HepG2 (cell line): Measurements from ENCODE around the gene CYP4F12. TPM values are rescaled to one million over a fixed set of nuclear protein-coding genes. Genes with fewer than 3 reads are reported as not detected.

Experiments used
- EHMT2 ChIP-seq: fragments of 200-600 bp; sonication (generic); IDR thresholded peaks from 2 replicates; pipeline ENCODE4 v1.7.0; 2017; ENCODE audit warnings: antibody characterized with exemption, low read depth, low read length, borderline replicate concordance
- FOXA3 ChIP-seq: IDR thresholded peaks from 2 replicates; pipeline ENCODE4 v1.6.1; 2016; ENCODE audit warnings: missing genetic modification reagents, missing compliant biosample characterization
- MED1 ChIP-seq: sonication (generic); formaldehyde crosslinking; IDR thresholded peaks from 2 replicates; pipeline ENCODE4 v1.4.0; 2020; ENCODE audit warnings: missing genetic modification reagents
- MXI1 ChIP-seq: IDR thresholded peaks from 3 replicates; pipeline ENCODE4 v1.6.1; 2012; ENCODE audit warnings: low read depth, low read length, inconsistent platforms, borderline replicate concordance
- PPARG ChIP-seq: conservative IDR thresholded peaks from 2 replicates; pipeline ENCODE4 v1.6.1; 2016; ENCODE audit warnings: missing biosample characterization, missing genetic modification reagents
- RERE ChIP-seq: IDR thresholded peaks from 2 replicates; pipeline ENCODE4 v1.6.1; 2016; ENCODE audit warnings: low read depth, missing genetic modification reagents, missing compliant biosample characterization
- SOX6 ChIP-seq, 2 experiments: fragments of 450-650 bp in 1 of 2; sonication (generic) in 1 of 2; formaldehyde crosslinking in 1 of 2; IDR thresholded peaks; 2 replicates each; pipeline versions ENCODE4 v1.4.0 to v1.6.1; 2017 to 2020; ENCODE audit warnings: antibody characterized with exemption in 1 of 2, mild to moderate bottlenecking in 1 of 2, missing genetic modification reagents in 1 of 2
- TBL1XR1 ChIP-seq: fragments of 150-350 bp; IDR thresholded peaks from 2 replicates; pipeline ENCODE4 v1.6.1; 2014; ENCODE audit warnings: borderline replicate concordance, low read length; ENCODE audit not compliant: partially characterized antibody
- TBX2 ChIP-seq: sonication (generic); formaldehyde crosslinking; IDR thresholded peaks from 2 replicates; pipeline ENCODE4 v1.5.0; 2020; ENCODE audit warnings: missing genetic modification reagents, mild to moderate bottlenecking, borderline replicate concordance
- ZNF264 ChIP-seq: sonication (generic); formaldehyde crosslinking; IDR thresholded peaks from 2 replicates; pipeline ENCODE4 v1.4.0; 2020; ENCODE audit warnings: missing genetic modification reagents
- ZNF552 ChIP-seq: sonication (generic); formaldehyde crosslinking; IDR thresholded peaks from 2 replicates; pipeline ENCODE4 v1.9.0; 2022; ENCODE audit warnings: missing genetic modification reagents, mild to moderate bottlenecking, borderline replicate concordance
- ZNF557 ChIP-seq: sonication (generic); formaldehyde crosslinking; IDR thresholded peaks from 2 replicates; pipeline ENCODE4 v1.4.0; 2020; ENCODE audit warnings: missing genetic modification reagents
- ZNF558 ChIP-seq: sonication (generic); formaldehyde crosslinking; IDR thresholded peaks from 2 replicates; pipeline ENCODE4 v1.9.0; 2022; ENCODE audit warnings: mild to moderate bottlenecking, missing genetic modification reagents, borderline replicate concordance
- polyA plus RNA-seq, 8 experiments: library from polyadenylated mRNA; depleted of rRNA in 3 of 8; stranded (reverse) in 7 of 8; unstranded in 1 of 8; fragments of >200 nt; fragmentation: Illumina TruSeq in 4 of 8; extraction: Trizol in 4 of 8; gene quantifications; 2 replicates each; pipeline versions ENCODE4 v1.2.1 to v1.2.3, GENCODE V29; 2011 to 2016; ENCODE audit warnings: low read depth in 4 of 8, missing spikeins in 1 of 8, mixed read lengths in 1 of 8; ENCODE audit not compliant: insufficient read depth in 1 of 8
- total RNA-seq, 5 experiments: library from RNA; depleted of rRNA; stranded (reverse); fragments of >200 nt; fragmentation: Illumina TruSeq; extraction: Trizol; gene quantifications; 2 replicates each; pipeline ENCODE4 v1.2.3, GENCODE V29; 2016; ENCODE audit warnings: low read depth in 1 of 5
- TF ChIP-seq, protein P1 (sequence below): sonication (generic); formaldehyde crosslinking; IDR thresholded peaks from 2 replicates; pipeline ENCODE4 v1.4.0; 2020; ENCODE audit warnings: missing genetic modification reagents, mild to moderate bottlenecking, borderline replicate concordance
- TF ChIP-seq, protein P2 (sequence below): sonication (generic); formaldehyde crosslinking; IDR thresholded peaks from 2 replicates; pipeline ENCODE4 v1.5.1; 2020; ENCODE audit warnings: missing genetic modification reagents, mild to moderate bottlenecking, borderline replicate concordance

Gene CYP4F12
- total and polyA plus RNA-seq, 2 of the 13 experiments (the other 11 are each of a cell fraction or from before 2014, with no cell fraction given), result 29.9 to 30.8 TPM

DNA sequence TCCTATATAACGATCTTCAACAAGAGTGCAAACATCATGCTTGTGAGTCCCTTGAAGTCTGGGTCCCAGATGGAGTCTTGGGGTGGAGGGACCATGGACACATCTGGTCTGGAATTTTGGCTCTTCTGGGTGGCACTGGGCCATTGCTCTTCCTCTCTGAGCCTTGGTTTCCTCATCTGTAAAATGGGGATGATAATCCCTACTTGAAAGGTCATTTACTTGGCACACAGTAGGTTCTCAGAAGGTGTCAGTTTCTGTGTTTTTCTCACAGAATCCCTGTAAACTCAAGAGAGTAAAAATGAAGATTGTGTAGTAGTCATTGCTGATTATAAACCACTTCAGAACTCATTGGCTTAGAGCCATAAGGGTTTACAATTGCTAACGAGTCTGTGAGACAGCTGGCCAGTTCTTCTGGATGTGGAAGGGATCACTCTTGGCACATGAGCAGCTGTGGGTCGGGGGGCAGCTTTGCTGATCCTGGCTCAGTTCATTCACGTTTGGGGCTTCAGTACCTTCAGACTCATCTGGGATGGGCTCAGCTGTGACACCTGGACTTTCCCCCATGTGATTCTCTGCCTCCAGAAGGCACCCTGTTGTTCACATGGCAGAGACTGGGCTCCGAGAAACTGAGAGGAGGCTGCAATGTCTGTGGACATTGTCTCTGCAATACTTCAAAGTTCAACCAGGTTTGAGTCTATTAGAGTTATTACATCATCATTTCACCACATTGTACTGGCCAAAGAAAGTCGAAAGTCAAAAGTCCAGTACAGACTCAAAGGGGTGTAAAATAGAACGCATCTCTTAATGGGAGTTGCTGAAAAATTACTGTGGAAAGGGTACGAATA, 7.8 kb downstream of the CYP4F12 start (continued):
- TF ChIP-seq ZNF557 (CRISPR knock-in tag) (no peak), MED1 (CRISPR knock-in tag) (peak; percentile 51; the same call in 1 of the 2 replicates), SOX6 (IDR thresholded peaks at IDR 0.05) (no peak), SOX6 (CRISPR knock-in tag; IDR thresholded peaks at IDR 0.05) (peak; percentile 91), ZNF264 (CRISPR knock-in tag) (0 out of 2 replicates have a peak, but pooled peaks have one; percentile 33), PPARG (no peak), MXI1 (peak; percentile 36; the same call in 1 of the 3 replicates), RERE (peak; percentile 30; the same call in 1 of the 2 replicates), TBL1XR1 (peak; percentile 50), TBX2 (CRISPR knock-in tag) (peak; percentile 52; the same call in 1 of the 2 replicates), ZNF558 (CRISPR knock-in tag) (no peak), ZNF552 (CRISPR knock-in tag) (no peak), FOXA3 (CRISPR knock-in tag) (peak; percentile 73), EHMT2 (no peak)
- TF ChIP-seq, protein P1, sequence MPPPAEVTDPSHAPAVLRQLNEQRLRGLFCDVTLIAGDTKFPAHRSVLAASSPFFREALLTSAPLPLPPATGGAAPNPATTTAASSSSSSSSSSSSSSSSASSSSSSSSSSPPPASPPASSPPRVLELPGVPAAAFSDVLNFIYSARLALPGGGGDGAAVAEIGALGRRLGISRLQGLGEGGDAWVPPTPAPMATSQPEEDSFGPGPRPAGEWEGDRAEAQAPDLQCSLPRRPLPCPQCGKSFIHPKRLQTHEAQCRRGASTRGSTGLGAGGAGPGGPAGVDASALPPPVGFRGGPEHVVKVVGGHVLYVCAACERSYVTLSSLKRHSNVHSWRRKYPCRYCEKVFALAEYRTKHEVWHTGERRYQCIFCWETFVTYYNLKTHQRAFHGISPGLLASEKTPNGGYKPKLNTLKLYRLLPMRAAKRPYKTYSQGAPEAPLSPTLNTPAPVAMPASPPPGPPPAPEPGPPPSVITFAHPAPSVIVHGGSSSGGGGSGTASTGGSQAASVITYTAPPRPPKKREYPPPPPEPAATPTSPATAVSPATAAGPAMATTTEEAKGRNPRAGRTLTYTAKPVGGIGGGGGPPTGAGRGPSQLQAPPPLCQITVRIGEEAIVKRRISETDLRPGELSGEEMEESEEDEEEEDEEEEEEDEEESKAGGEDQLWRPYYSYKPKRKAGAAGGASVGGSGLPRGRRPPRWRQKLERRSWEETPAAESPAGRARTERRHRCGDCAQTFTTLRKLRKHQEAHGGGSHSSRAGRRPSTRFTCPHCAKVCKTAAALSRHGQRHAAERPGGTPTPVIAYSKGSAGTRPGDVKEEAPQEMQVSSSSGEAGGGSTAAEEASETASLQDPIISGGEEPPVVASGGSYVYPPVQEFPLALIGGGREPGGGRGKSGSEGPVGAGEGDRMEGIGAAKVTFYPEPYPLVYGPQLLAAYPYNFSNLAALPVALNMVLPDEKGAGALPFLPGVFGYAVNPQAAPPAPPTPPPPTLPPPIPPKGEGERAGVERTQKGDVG, result no peak
- TF ChIP-seq, protein P2, sequence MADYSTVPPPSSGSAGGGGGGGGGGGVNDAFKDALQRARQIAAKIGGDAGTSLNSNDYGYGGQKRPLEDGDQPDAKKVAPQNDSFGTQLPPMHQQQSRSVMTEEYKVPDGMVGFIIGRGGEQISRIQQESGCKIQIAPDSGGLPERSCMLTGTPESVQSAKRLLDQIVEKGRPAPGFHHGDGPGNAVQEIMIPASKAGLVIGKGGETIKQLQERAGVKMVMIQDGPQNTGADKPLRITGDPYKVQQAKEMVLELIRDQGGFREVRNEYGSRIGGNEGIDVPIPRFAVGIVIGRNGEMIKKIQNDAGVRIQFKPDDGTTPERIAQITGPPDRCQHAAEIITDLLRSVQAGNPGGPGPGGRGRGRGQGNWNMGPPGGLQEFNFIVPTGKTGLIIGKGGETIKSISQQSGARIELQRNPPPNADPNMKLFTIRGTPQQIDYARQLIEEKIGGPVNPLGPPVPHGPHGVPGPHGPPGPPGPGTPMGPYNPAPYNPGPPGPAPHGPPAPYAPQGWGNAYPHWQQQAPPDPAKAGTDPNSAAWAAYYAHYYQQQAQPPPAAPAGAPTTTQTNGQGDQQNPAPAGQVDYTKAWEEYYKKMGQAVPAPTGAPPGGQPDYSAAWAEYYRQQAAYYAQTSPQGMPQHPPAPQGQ (CRISPR knock-in tag), result no peak
